HUDEP-2 (cell line): Measurements from ENCODE around the gene TYMP.
"Not testable (repeated sequence)": the region's sequence is repeated elsewhere in the genome, so short reads cannot be mapped to it uniquely, and the experiment has no call there.

ENCODE experiments used
- DNase-seq, 76 experiments: peaks; one replicate each; lab custom pipeline; 2025; ENCODE audit not compliant: unreplicated experiment in 76 of 76; lab: John Stamatoyannopoulos, UW

TYMP gene

DNA sequence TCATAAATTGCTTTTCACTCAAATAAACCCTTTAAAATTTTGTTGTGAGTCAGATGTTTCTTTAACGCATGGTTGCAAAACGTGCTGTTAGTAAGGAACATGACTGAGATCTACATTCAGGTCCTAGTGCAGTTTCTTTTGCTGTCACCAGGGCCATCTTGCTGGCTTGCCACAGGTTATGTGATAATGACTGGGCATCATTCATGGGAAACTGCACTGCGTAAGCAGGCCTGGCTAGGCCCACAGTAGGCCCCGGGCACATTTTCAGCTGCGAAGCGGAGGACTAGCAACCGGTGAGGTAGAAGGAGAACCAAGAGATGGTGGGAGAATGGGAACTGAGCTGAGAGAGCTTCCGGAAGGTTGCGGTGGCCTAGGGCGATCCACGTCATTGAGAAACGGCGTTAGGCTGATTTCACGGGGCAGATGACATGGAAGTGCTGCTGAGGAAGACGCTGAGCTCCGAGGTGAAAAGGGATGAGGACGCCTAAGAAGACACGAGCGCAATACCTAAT lies 12.7 kb upstream of the TYMP start:
- peak in 1 of 76 experiments; percentile 8 for DNase-seq

DNA sequence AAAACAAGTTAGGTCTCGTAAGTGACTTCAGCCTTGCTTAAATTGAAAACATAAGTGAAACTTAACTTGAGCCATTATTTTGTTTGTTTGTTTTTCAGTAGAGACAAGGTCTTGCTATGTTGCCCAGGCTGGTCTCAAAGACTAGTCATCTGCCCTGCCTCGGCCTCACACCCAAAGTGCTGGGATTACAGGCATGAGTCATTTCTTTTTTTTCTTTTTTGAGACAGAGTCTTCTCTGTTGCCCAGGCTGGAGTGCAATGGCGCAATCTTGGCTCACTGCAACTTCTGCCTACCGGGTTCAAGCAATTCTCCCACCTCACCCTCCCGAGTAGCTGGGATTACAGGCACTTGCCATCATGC lies 11.8 kb upstream of the TYMP start:
- peak in 1 of 76 experiments; percentile 16 for DNase-seq

DNA sequence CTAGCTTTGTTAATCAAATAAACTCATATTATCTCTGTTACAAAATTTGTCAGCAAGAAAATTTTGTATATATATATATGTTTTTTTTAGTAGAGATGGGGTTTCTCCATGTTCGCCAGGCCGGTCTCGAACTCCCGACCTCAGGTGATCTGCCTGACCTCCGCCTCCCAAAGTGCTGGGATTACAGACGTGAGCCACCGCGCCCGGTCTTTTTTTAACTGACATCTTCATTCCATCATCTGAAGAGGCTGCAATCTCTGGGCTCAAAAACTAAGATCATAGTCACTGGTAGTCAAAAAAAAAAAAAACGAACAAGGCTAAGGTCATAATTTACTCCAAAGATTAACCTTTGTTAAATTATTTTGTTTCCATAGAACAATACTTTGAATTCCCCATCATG lies 10.6 kb upstream of the TYMP start:
- DNase-seq: no peak

DNA sequence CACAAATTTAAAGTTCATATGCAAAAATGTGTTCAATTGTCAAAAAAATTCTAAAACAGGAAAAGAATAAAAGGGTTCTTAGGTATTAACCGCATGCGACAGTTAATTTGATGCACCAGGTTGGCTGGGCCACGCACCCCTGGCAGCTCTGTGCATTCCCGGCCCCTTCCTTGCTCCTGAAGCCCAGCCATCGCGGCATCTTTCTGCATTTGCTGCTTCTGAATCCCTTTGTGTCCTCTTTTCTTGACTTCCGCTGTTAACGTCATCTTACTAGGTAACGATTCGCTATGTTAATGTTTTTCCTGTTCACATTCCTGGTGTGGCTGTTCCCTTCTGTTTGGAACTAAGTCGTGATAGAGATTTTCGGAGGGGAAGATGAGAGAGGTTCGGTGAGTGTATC lies 8.0 kb upstream of the TYMP start:
- no peak for DNase-seq

DNA sequence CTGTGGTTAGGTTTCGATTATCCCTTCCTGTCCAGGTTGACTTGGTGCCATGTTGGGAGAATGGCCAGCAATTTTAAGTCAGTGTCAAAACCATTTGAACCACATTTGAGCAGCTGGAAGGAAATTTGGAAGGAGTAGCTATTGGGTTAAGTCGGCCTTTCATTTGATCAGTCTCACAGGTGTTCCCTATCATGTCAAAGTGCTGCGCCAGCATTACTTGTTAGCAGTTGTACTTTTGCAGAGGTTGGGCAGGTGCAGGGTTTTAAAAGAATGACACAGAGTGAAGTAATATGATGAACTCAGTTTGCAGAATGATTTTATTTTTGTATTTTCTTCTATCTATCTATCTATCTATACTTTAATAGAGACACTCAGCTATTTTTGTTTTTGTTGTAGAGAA lies 6.4 kb upstream of the TYMP start:
- DNase-seq: no peak

DNA sequence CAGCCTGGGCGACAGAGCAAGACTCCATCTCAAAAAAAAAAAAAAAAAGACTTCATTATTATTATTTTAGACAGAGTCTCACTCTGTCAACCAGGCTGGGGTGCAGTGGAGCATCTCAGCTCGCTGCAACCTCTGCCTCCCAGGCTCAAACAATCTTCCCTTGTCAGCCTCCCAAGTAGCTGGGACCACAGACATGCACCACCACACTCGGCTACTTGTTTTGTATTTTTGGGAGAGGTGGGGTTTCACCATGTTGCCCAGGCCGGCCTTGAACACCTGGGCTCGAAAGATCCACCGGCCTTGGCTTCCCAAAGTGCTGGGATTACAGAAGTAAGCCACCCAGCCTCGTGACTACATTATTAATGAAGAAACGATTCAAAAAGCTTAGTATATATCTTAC lies 5.3 kb upstream of the TYMP start:
- DNase-seq: no peak

DNA sequence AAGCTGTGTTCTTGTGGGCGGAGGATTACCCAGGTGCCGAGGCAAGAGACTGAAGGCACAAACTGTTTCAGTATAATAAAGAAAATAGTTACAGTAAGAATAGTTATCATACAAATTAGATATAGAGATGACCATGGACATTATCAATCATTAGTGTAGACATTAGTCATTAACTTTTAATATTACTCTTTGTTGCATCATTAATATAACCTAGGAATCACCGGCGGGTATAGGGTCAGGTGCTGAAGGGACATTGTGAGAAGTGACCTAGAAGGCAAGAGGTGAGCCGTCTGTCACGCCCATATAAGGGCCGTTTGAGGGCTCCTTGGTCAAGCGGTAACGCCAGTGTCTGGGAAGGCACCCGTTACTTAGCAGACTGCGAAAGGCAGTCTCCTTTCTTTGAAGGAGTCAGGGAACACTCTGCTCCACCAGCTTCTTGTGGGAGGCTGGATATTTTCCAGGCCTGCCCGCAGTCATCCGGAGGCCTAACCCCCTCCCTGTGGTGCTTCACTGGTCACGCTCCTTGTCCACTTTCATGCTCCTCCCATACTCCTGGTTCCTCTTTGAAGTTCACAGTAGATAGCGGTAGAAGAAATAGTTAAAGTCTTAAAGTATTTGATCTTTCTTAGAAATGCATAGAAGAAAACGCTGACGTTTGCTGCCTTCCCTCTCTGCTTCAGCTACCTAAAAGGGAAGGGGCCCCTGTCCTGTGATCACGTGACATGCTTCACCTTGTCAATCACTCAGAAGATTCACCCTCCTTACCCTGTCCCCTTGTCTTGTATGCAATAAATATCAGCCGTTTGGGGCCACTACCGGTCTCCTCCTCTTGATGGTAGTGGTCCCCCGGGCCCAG lies 4.3 kb upstream of the TYMP start:
- DNase-seq: not testable (repeated sequence)

DNA sequence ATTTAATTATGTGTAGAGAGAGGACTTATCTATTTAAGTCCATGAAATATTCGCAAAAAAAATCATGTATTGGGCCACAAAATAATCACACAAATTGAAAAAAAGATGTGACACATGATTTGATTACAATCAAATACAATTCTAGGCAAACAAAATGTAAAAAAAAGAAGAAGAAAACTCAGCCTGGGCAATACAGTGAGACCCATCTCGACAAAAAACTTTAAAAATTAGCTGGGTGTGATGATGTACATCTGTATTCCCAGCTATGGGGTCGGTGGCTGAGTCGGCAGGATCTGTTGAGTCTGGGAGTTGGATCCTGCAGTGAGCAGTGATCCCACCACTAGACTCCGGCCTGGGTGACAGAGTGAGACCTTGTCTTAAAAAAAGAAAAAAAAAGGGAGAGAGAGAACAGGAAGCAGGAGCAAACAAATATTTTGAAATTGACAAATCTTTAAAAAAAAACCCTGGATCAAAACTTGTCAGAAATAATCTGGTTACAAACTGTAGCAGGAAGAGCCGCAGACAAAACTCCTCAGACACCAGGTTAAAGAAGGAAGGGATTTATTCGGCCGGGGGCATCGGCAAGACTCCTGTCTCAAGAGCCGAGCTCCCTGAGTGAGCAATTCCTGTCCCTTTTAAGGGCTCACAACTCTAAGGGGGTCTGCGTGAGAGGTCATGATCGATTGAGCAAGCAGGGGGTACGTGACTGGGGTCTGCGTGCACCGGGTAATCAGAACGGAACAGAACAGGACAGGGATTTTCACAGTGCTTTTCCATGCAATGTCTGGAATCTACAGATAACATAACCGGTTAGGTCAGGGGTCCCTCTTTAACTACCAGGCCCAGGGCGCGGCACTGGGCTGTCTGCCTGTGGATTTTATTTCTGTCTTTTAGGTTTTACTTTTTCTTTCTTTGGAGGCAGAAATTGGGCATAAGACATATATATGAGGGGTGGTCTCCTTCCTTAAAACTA lies 3.3 kb upstream of the TYMP start:
- no peak for DNase-seq

DNA sequence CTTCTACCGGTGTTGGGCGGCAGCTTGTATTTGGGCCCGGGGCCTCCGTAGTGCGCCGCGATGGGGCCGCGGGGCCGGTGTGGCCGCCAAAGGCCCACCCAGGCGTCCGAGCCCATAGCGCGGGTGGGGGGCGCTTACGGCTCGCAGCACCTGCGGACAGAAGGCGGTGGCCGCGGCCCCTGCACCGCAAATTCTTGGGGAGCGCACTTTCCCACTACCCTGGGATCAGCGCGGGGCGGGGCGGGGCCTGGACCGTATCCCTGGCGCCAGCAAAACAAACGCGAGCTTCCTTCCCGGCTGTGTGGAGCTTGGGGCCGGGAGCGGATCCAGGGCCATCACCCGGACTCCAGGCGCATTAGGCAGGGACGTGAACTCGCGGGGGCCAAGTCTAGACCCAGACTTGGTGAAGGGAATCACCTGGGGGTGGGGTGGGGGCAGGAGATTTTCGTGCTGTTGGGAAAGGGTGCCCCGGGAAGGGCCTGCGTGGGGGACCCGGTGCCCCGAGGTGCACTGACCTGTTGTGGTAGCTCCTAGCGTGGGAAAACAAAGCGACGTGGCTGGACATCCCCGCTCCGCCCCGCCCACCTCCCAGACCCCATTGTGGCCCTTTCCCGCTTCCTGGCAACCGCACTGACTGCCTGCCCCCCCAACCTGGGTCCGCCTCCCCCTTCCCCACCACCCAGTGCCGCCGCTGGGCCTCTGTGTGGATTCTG lies 2.3 kb upstream of the TYMP start:
- DNase-seq: no peak

DNA sequence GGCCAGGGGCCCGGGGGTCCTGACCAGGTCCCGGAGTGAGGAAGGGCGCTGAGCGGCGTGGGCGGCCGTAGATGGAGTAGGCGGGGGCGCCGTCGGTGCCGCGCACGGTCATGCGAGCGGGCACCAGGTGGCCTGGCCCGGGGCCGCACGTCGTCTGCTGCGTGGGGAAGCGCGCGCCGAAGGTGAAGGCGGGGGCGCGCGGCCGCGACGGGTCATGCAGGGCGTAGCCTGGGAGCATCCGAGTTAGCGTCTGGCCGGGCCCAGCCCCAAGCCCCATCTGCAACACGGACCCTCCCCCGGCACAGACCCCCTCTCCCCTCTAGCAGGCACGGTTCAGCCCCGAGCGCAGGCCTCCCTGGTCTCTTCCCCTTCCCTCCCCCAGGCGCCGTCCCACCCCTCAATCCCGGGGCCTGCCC lies 1.7 kb upstream of the TYMP start:
- peak in 4 of 76 experiments; percentile 18 to 32 (median 24) for DNase-seq

DNA sequence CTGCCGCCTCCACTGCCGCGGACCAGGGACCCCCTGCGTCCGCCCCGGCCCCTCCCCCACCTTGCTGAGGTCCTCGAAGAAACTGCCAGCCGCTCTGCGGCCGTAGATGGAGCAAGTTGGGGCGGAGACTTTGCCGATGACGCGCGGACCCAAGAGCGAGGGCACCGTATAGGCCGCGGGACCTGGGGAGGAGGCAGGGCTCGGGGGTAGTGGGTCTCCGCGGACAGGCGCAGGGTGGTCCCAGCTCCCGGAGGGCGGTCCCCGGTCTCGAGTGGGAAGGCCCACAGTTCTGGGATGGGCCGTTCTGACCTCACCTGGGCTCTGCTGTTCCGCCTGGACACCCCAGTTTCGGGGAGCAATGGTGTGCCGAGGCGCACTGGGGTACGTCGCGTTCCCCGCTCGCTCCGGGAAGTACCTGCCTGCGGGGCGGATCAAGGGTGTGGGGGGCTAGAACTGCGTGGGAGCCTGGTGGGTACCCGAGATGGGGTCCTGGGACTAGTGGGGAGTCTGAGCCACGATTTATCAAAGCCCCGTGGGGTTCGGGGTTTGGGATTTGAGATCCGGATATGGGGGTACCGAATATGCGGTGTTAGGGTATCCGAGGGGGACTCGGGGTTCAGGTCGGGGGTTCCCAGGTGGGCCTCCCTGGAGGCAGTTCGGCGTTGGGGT lies 1.2 kb upstream of the TYMP start:
- peak in 61 of 76 experiments; percentile 14 to 76 (median 55) for DNase-seq

DNA sequence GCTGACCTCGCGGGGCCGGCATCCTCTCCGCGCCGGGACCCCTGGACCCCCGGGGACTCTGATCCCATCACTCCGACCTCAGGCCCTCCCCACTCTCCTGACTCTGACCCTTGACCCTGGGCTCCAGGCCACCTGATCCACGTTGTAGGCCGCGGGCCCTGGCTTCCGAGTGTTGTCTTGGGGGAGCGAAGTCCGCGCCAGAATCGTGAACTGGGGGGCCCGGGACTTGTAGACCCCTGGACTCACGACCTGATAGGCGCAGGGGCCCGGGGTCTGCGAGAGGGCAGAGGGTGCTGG lies 716 bp upstream of the TYMP start:
- DNase-seq: peak in 5 of 76 experiments; percentile 43 to 58 (median 53)

DNA sequence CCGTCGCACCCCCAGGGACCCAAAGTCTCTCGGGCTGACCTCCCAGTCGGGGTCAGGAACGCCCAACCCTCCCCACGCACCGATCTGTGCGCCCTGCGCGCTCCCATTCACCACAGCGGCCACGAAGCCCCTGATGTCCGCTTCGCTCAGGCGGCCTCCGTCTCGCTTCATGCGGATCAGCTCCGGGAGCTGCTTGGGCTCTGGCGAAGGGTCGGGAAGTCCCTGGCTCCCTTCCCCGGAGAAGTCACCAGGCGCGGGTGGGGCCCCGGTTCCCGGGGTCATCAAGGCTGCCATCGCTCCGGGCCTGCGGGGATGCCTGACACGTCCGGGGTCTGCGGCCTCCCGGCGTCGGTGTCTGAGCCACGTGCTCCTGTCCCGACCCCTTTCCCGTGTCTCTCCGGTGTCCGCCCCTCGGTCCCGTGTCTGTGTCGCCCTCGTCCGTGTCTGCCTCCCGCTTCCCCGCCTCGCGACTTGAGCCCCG lies 356 bp downstream of the TYMP start:
- DNase-seq: no peak

DNA sequence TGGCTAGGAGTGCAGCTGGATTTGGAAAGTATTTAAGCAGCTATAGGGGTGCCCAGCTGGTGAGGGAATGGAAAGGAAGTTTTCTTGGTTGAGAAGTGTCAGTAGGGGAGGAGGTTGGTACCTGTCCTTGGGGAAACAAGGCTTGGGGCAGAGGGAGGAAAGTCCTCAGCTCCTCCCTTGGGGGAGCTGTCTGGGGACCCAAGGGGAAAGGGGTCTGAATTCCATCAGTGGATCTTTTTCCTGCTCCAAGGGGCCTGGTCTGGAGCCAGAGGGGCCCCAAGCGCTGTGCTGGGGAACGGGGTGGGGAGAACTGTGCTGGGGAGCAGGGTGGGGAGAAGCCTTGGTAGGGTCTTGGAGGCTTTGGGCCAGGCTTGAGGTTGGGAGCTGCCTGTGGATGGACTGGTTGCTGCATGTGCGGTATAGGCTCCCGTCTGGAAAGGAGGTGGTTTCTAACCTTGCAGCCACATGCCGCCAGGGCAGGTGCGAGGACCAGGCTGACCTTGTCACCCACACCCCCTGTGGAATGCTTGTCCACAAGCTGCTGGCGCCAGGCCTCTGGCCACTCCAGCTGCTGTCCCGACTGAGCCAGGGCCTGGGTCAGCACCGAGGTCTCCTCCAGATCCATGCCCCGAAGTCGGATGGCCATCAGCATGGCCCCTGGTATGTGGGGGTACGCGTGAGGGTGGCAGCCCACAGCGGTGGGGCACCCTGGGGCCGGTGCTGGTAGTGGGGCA lies 963 bp downstream of the TYMP start:
- DNase-seq: no peak

DNA sequence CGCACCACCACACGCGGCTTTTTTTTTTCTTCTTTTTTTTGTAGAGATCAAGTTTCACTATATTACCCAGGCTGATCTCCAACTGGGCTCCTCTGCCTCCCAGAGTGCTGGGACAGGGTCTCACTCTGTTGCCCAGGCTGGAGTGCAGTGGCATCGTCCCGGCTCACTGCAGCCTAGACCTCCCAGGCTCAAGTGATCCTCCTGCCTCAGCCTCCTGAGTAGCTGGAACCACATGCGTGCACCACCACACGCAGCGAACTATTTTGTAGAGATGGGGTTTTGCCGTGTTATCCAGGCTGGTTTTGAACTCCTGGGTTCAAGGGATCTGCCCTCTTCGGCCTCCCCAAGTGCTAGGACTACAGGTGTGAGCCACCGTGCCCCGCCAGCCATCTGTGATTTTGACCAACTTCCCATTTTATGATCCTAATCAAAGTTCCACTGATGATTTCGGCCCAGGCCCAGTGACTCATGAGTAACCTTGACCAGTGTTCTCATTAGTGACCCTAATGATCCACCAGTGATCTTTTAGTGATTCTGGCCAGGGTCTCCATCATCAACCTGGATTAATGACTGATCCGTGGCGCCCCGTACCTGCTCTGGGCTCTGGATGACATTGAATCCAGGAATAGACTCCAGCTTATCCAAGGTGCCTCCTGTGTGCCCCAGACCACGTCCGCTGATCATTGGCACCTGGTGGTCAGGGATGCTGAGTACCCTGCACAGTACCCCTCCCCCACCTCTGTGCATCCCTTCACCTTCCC lies 1.7 kb downstream of the TYMP start:
- DNase-seq: no peak

DNA sequence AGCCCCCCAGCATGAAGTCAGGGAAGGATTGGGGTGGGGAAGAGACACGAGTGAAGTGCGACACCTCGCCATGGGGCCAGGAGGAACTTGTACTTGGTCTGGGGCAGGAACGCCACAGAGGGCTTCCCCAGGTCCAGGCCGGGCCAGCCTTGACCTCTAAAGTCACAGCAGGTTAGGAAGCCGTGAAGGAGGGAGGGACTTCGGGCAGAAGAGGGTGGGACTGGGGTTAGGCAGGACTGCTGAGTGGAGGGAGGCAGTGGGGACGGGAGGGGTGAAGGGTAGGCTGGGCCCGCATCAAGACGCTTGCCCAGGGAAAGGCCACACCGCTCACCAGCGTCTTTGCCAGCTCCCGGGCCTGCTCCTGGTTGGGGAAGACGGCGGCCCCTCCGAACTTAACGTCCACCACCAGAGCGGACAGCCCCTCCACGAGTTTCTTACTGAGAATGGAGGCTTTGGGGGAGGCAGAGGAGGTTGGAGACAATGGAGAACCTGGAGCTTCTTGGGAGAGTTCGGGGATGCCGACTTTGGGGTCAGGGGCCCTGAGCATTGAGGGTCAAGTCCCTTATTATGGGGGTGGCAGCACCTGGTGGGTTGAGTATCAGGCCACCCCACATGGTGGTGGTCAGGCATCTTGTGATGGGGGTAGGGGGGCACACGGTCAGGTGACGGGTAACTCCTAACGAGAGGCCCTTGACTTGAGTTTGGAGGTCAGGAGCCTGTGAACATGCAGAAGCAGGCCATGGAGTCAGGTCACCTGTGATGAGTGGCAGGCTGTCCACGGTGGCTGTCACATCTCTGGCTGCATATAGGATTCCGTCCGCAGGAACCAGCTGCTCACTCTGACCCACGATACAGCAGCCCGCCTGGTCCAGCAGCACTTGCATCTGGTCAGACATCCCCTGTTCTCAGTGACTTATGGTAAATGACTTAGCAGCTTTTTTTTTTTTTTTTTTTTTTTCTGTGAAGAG lies 2.7 kb downstream of the TYMP start:
- DNase-seq: peak in 61 of 76 experiments; percentile 14 to 82 (median 52)

DNA sequence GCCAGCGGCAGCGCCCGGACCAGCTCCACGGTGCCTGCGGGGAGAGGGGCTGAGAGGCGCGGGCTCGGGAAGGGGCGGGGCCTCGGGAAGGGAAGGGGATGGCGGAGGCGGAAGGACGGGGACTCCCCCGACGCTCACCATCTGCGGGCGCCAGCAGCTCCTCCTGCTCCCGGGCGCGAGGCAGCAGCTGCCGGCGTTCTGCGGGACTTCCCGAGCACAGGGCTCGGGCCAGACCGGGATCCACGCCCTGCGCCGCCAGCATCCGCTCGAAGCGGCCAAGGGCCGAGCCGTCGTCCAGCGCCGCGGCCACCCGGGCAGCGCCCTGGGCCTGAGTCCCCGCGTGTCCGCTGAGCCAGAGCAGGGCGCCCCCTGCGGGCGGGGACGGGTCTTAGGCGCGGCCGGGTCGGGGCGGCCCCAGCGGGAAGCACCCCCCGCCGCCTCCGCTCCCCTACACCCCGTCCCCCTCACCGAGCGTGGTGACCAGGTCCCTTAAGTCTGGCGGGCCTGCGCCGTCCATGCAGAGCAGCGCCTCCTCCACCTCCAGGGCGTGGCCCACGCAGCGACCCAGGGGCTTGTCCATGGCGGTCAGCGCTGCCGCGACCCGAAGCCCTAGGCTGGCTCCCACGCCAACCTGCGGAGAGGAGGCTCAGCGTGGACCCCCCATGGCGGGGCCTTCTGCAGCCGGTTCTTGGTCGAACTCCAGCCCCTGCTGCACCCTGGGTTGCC lies 3.5 kb downstream of the TYMP start:
- DNase-seq: peak in 59 of 76 experiments; percentile 16 to 79 (median 55)
